PFSK-1 (cell line): ENCODE results near the gene SETD5.

Experiments
- POLR2AphosphoS5 ChIP-seq: IDR thresholded peaks from 2 replicates; pipeline ENCODE4 v1.6.1; 2012; ENCODE audit warnings: low read depth, mild to moderate bottlenecking, control low read depth, low read length, moderate library complexity
- REST ChIP-seq, 2 experiments: IDR thresholded peaks; 2 replicates each; pipeline versions ENCODE4 v1.6.1 to v1.8.0; 2011 to 2012; ENCODE audit warnings: low read depth in 2 of 2, low read length in 2 of 2, control low read depth in 1 of 2, inconsistent platforms in 1 of 2, mild to moderate bottlenecking in 1 of 2, moderate library complexity in 1 of 2; ENCODE audit not compliant: insufficient read depth in 1 of 2
- TAF1 ChIP-seq: IDR thresholded peaks from 2 replicates; pipeline ENCODE4 v1.6.1; 2012; ENCODE audit warnings: low read length, control low read depth, borderline replicate concordance; ENCODE audit not compliant: insufficient read depth

DNA sequence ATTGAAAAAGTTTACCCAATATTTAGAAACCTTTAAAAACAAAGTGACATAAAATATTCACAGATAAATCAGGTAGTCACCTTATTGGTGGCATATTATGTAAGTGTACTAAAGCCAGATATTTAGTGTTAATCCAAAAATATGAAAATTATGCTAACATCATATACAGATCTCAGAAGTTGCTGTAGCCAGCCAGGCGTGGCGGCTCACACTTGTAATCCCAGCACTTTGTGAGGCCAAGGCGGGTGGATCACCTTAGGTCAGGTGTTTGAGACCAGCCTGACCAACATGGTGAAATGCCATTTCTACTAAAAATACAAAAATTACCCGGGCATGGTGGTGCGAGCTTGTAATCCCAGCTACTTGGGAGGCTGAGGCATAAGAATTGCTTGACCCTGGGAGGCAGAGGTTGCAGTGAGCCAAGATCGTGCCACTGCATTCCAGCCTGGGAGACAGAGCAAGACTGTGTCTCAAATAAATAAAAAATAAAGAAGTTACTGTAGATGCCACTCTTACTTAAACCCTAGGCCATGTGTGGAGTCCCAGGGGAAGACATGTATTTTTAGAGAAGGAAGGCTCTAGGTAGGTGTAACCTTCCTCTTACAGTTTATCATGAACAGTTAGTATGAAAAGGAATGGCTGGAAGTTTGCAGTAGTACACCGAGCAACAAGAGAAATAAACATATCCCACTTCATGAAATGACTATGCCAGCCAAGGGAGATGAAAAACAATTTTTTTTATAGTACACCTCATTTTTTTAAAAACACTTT, 9.6 kb downstream of the SETD5 start:
- TF ChIP-seq TAF1 = no peak
- TF ChIP-seq REST (IDR thresholded peaks at IDR 0.05; ENCODE audit: insufficient read depth in 1 of 2, low read depth in 2 of 2, low read length in 2 of 2) = no peak
- TF ChIP-seq POLR2AphosphoS5 = no peak
